ENCODE measurements around the gene RNF130.

Gene RNF130

GRCh38 chr5:180070756-180071530, 616 bp downstream of the RNF130 start (continued):
- TF ChIP-seq, protein P1, sequence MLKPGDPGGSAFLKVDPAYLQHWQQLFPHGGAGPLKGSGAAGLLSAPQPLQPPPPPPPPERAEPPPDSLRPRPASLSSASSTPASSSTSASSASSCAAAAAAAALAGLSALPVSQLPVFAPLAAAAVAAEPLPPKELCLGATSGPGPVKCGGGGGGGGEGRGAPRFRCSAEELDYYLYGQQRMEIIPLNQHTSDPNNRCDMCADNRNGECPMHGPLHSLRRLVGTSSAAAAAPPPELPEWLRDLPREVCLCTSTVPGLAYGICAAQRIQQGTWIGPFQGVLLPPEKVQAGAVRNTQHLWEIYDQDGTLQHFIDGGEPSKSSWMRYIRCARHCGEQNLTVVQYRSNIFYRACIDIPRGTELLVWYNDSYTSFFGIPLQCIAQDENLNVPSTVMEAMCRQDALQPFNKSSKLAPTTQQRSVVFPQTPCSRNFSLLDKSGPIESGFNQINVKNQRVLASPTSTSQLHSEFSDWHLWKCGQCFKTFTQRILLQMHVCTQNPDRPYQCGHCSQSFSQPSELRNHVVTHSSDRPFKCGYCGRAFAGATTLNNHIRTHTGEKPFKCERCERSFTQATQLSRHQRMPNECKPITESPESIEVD (tag by site-specific recombination; IDR thresholded peaks at IDR 0.05) = peak; percentile 25; the same call in 1 of the 2 replicates
- TF ChIP-seq, protein P2, sequence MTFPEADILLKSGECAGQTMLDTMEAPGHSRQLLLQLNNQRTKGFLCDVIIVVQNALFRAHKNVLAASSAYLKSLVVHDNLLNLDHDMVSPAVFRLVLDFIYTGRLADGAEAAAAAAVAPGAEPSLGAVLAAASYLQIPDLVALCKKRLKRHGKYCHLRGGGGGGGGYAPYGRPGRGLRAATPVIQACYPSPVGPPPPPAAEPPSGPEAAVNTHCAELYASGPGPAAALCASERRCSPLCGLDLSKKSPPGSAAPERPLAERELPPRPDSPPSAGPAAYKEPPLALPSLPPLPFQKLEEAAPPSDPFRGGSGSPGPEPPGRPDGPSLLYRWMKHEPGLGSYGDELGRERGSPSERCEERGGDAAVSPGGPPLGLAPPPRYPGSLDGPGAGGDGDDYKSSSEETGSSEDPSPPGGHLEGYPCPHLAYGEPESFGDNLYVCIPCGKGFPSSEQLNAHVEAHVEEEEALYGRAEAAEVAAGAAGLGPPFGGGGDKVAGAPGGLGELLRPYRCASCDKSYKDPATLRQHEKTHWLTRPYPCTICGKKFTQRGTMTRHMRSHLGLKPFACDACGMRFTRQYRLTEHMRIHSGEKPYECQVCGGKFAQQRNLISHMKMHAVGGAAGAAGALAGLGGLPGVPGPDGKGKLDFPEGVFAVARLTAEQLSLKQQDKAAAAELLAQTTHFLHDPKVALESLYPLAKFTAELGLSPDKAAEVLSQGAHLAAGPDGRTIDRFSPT (tag by site-specific recombination; IDR thresholded peaks at IDR 0.05) = no peak
- TF ChIP-seq HOXA7 (CRISPR knock-in tag; IDR thresholded peaks at IDR 0.05; ENCODE audit: borderline replicate concordance) = no peak
- no peak for TF ChIP-seq ZNF248 (tag by site-specific recombination; IDR thresholded peaks at IDR 0.05)
- no peak for TF ChIP-seq ZNF423 (tag by site-specific recombination; IDR thresholded peaks at IDR 0.05)
- TF ChIP-seq ZNF426 (tag by site-specific recombination; IDR thresholded peaks at IDR 0.05) = no peak
- TF ChIP-seq ZNF169 (tag by site-specific recombination; IDR thresholded peaks at IDR 0.05) = no peak
- TF ChIP-seq ZNF768 (tag by site-specific recombination; IDR thresholded peaks at IDR 0.05) = no peak
- peak; percentile 48; the same call in 1 of the 2 replicates for TF ChIP-seq ZNF2 (tag by site-specific recombination; IDR thresholded peaks at IDR 0.05)
- TF ChIP-seq ZFP41 (tag by site-specific recombination; IDR thresholded peaks at IDR 0.05; ENCODE audit: borderline replicate concordance) = no peak
- no peak for TF ChIP-seq ZNF26 (tag by site-specific recombination; IDR thresholded peaks at IDR 0.05)
- 0 out of 2 replicates have a peak, but pooled peaks have one; percentile 19 for TF ChIP-seq ZSCAN5A (tag by site-specific recombination; IDR thresholded peaks at IDR 0.05)
- no peak for TF ChIP-seq ZNF843 (tag by site-specific recombination; IDR thresholded peaks at IDR 0.05)
- no peak for TF ChIP-seq ZNF623 (tag by site-specific recombination; IDR thresholded peaks at IDR 0.05)
- peak; percentile 30; the same call in 1 of the 2 replicates for TF ChIP-seq ZBTB20 (tag by site-specific recombination; IDR thresholded peaks at IDR 0.05)
- TF ChIP-seq ZNF274 (IDR thresholded peaks at IDR 0.05; ENCODE audit: low read length) = no peak
- TF ChIP-seq ZNF274 (tag by site-specific recombination; IDR thresholded peaks at IDR 0.05; ENCODE audit: borderline replicate concordance) = no peak
- TF ChIP-seq ZBTB26 (tag by site-specific recombination; optimal IDR thresholded peaks at IDR 0.05) = no peak

Measured in HEK293 (cell line).